H1 (cell line): ENCODE results near the gene SBK2. TPM values are rescaled to one million over a fixed set of nuclear protein-coding genes. Genes with fewer than 3 reads are reported as not detected.

Experiments
- CTCF ChIA-PET: fragments of 300-600 bp; sonication (Branson Sonifier 250); formaldehyde crosslinking; loops from one replicate; lab custom pipeline; 2021; ENCODE audit not compliant: partially characterized antibody; lab: Charles Lee
- POLR2A ChIA-PET: fragments of 300-600 bp; sonication (Branson Sonifier 250); formaldehyde crosslinking; loops from one replicate; lab custom pipeline; 2021; ENCODE audit warnings: inconsistent platforms; ENCODE audit not compliant: partially characterized antibody; lab: Charles Lee
- DNase-seq, 2 experiments: peaks; one replicate each; pipeline versions ENCODE4 v3.0.0 to v3.0.0-alpha.2; 2010 to 2022; ENCODE audit warnings: low spot score in 2 of 2, low read depth in 1 of 2, mixed read lengths in 1 of 2
- FAIRE-seq: peaks from 2 replicates; lab custom pipeline; 2011; peaks lifted over from hg19 to GRCh38; lab: Jason Lieb, UNC
- H2AFZ ChIP-seq: 2 replicates; pipeline ENCODE4 v1.8.1; 2012; ENCODE audit warnings: low read length, inconsistent platforms
- H2AK5ac ChIP-seq: 2 replicates; pipeline ENCODE4 v1.6.1; 2013; ENCODE audit warnings: low read depth, low read length
- H2BK120ac ChIP-seq: replicated peaks from 2 replicates; pipeline ENCODE3; 2013; ENCODE audit warnings: low read depth, low read length, inconsistent platforms
- H2BK12ac ChIP-seq: 2 replicates; pipeline ENCODE4 v1.6.1; 2013; ENCODE audit warnings: low read depth, low read length
- H2BK15ac ChIP-seq: 2 replicates; pipeline ENCODE4 v1.6.1; 2013; ENCODE audit warnings: low read length
- H2BK20ac ChIP-seq: 2 replicates; pipeline ENCODE4 v1.6.1; 2013; ENCODE audit warnings: low read length
- H2BK5ac ChIP-seq: 2 replicates; pipeline ENCODE4 v1.6.1; 2013; ENCODE audit warnings: low read depth, low read length
- H3K14ac ChIP-seq: 2 replicates; pipeline ENCODE4 v1.6.1; 2013; ENCODE audit warnings: inconsistent platforms; ENCODE audit not compliant: insufficient read length
- H3K18ac ChIP-seq: 2 replicates; pipeline ENCODE4 v1.6.1; 2013; ENCODE audit warnings: low read length; ENCODE audit errors: extremely low read depth
- H3K23ac ChIP-seq: 2 replicates; pipeline ENCODE4 v1.6.1; 2013; ENCODE audit warnings: inconsistent platforms; ENCODE audit not compliant: insufficient read length
- H3K23me2 ChIP-seq: 2 replicates; pipeline ENCODE4 v1.6.1; 2013; ENCODE audit warnings: low read depth, low read length
- H3K27ac ChIP-seq: 2 replicates; pipeline ENCODE4 v1.6.1; 2011; ENCODE audit warnings: low read depth, low read length, inconsistent platforms
- H3K27me3 ChIP-seq, 4 experiments: replicated peaks in 1 of 4; 1 replicate in 1 of 4; 2 replicates in 3 of 4; pipeline versions ENCODE4 v1.6.1 to v1.8.1; 2011 to 2013; ENCODE audit warnings: low read length in 3 of 4, mild to moderate bottlenecking in 3 of 4, inconsistent platforms in 2 of 4, mixed read lengths in 2 of 4, moderate library complexity in 1 of 4; ENCODE audit not compliant: control insufficient read depth in 3 of 4, insufficient read depth in 3 of 4; ENCODE audit errors: extremely low read depth in 1 of 4
- H3K36me3 ChIP-seq, 4 experiments: 2 replicates each; pipeline versions ENCODE4 v1.6.1 to v1.8.1; 2011 to 2013; ENCODE audit warnings: mild to moderate bottlenecking in 4 of 4, low read length in 3 of 4, moderate library complexity in 2 of 4, control low read depth in 1 of 4, inconsistent platforms in 1 of 4; ENCODE audit not compliant: insufficient read depth in 4 of 4, control insufficient read depth in 2 of 4
- H3K4ac ChIP-seq: replicated peaks from 2 replicates; pipeline ENCODE3; 2013; ENCODE audit warnings: low read length, low read depth, mixed read lengths, inconsistent platforms; ENCODE audit not compliant: insufficient read length
- H3K4me1 ChIP-seq, 4 experiments: replicated peaks in 1 of 4; 1 replicate in 1 of 4; 2 replicates in 3 of 4; pipeline versions ENCODE4 v1.6.1 to v1.8.1; 2011 to 2013; ENCODE audit warnings: low read length in 3 of 4, inconsistent platforms in 2 of 4, mixed read lengths in 1 of 4; ENCODE audit not compliant: insufficient read depth in 4 of 4, control insufficient read depth in 3 of 4
- H3K4me2 ChIP-seq, 2 experiments: 2 replicates each; pipeline versions ENCODE4 v1.6.1 to v1.8.1; 2011 to 2013; ENCODE audit warnings: low read depth in 2 of 2, low read length in 2 of 2, control low read depth in 1 of 2, inconsistent platforms in 1 of 2, mild to moderate bottlenecking in 1 of 2; ENCODE audit not compliant: insufficient read depth in 1 of 2
- H3K4me3 ChIP-seq, 4 experiments: fragments of 200-600, 300-600 bp in 1 of 4; sonication (generic), shearing (Covaris generic), sonication (Bioruptor Twin) in 1 of 4; 2 replicates each; pipeline versions ENCODE4 v1.5.1 to v1.8.1; 2011 to 2016; ENCODE audit warnings: low read length in 4 of 4, low read depth in 3 of 4, control low read depth in 2 of 4, inconsistent platforms in 2 of 4, mild to moderate bottlenecking in 2 of 4, mixed read lengths in 1 of 4, moderate library complexity in 1 of 4; ENCODE audit not compliant: insufficient read depth in 2 of 4; ENCODE audit errors: extremely low read depth in 1 of 4
- H3K56ac ChIP-seq: replicated peaks from 2 replicates; pipeline ENCODE3; 2013; ENCODE audit warnings: low read depth, mild to moderate bottlenecking, mixed read lengths, low read length, inconsistent platforms; ENCODE audit not compliant: insufficient read length
- H3K79me1 ChIP-seq: 2 replicates; pipeline ENCODE4 v1.6.1; 2013; ENCODE audit warnings: low read depth, low read length, control low read depth
- H3K79me2 ChIP-seq, 2 experiments: 2 replicates each; pipeline versions ENCODE4 v1.6.1 to v1.8.1; 2012 to 2013; ENCODE audit warnings: low read length in 2 of 2, mild to moderate bottlenecking in 2 of 2, inconsistent platforms in 1 of 2; ENCODE audit not compliant: insufficient read depth in 2 of 2, control insufficient read depth in 1 of 2
- H3K9ac ChIP-seq, 4 experiments: replicated peaks in 1 of 4; 1 replicate in 1 of 4; 2 replicates in 3 of 4; pipeline versions ENCODE4 v1.6.1 to v1.8.1; 2011 to 2013; ENCODE audit warnings: low read depth in 3 of 4, low read length in 3 of 4, control low read depth in 2 of 4, mild to moderate bottlenecking in 2 of 4, moderate library complexity in 2 of 4, inconsistent platforms in 1 of 4; ENCODE audit errors: extremely low read depth in 1 of 4
- H3K9me3 ChIP-seq, 2 experiments: 2 replicates each; pipeline versions ENCODE4 v1.6.1 to v1.8.1; 2012 to 2013; ENCODE audit warnings: mild to moderate bottlenecking in 2 of 2, moderate library complexity in 2 of 2, control low read depth in 1 of 2, inconsistent platforms in 1 of 2, low read depth in 1 of 2, low read length in 1 of 2, mixed read lengths in 1 of 2; ENCODE audit not compliant: insufficient read depth in 2 of 2
- H4K20me1 ChIP-seq, 2 experiments: replicated peaks in 1 of 2; 2 replicates each; pipeline versions ENCODE3 to v1.8.1; 2011 to 2013; ENCODE audit warnings: inconsistent platforms in 2 of 2, low read length in 2 of 2, mild to moderate bottlenecking in 1 of 2; ENCODE audit not compliant: insufficient read depth in 2 of 2, control insufficient read depth in 1 of 2
- H4K5ac ChIP-seq: 2 replicates; pipeline ENCODE4 v1.6.1; 2013; ENCODE audit warnings: low read length, low read depth, mixed read lengths, inconsistent platforms; ENCODE audit not compliant: insufficient read length
- H4K8ac ChIP-seq: 2 replicates; pipeline ENCODE4 v1.8.0; 2013; ENCODE audit warnings: mild to moderate bottlenecking, moderate library complexity, low read length, inconsistent platforms; ENCODE audit not compliant: insufficient read depth; ENCODE audit errors: extremely low read depth
- H4K91ac ChIP-seq: replicated peaks from 2 replicates; pipeline ENCODE3; 2013; ENCODE audit warnings: low read length, mixed read lengths, inconsistent platforms; ENCODE audit not compliant: insufficient read length
- CHD2 ChIP-seq: IDR thresholded peaks from 2 replicates; pipeline ENCODE4 v1.6.1; 2012; ENCODE audit warnings: low read length, improper control_type of control experiment
- CTBP2 ChIP-seq: IDR thresholded peaks from 2 replicates; pipeline ENCODE4 v1.7.0; 2011; ENCODE audit warnings: borderline replicate concordance, mild to moderate bottlenecking, moderate library complexity, mixed read lengths, low read length; ENCODE audit not compliant: insufficient read depth, insufficient read length
- FOSL1 ChIP-seq: IDR thresholded peaks from 2 replicates; pipeline ENCODE4 v1.6.1; 2011; ENCODE audit warnings: mild to moderate bottlenecking, low read depth, low read length, moderate library complexity; ENCODE audit not compliant: insufficient read depth
- HDAC6 ChIP-seq: IDR thresholded peaks from one replicate; pipeline ENCODE4 v1.7.1; 2012; ENCODE audit warnings: low read depth, mild to moderate bottlenecking, inconsistent platforms, low read length, moderate library complexity
- JUND ChIP-seq: IDR thresholded peaks from 2 replicates; pipeline ENCODE4 v1.6.1; 2011; ENCODE audit warnings: mild to moderate bottlenecking, improper control_type of control experiment, low read length
- MAFK ChIP-seq: IDR thresholded peaks from 2 replicates; pipeline ENCODE4 v1.6.1; 2012; ENCODE audit warnings: low read depth, mild to moderate bottlenecking, improper control_type of control experiment, low read length
- RAD21 ChIP-seq, 2 experiments: IDR thresholded peaks in 1 of 2; conservative IDR thresholded peaks in 1 of 2; 2 replicates each; pipeline ENCODE4 v1.6.1; 2011; ENCODE audit warnings: low read depth in 2 of 2, low read length in 2 of 2, improper control_type of control experiment in 1 of 2, inconsistent platforms in 1 of 2, mild to moderate bottlenecking in 1 of 2, moderate library complexity in 1 of 2
- RNF2 ChIP-seq: fragments of 200-900, 300-1000 bp; sonication (generic); IDR thresholded peaks from 2 replicates; pipeline ENCODE4 v1.7.1; 2016; ENCODE audit warnings: borderline replicate concordance, low read depth, mild to moderate bottlenecking, antibody characterized with exemption, low read length; ENCODE audit not compliant: poor library complexity, severe bottlenecking; ENCODE audit errors: missing control alignments
- SAP30 ChIP-seq: fragments of 300-600 bp; sonication (generic); IDR thresholded peaks from 2 replicates; pipeline ENCODE4 v1.7.1; 2012; ENCODE audit warnings: low read length, moderate library complexity, mild to moderate bottlenecking, inconsistent platforms; ENCODE audit not compliant: insufficient read depth, insufficient replicate concordance
- SIN3A ChIP-seq, 2 experiments: IDR thresholded peaks in 1 of 2; conservative IDR thresholded peaks in 1 of 2; 2 replicates each; pipeline ENCODE4 v1.6.1; 2011 to 2012; ENCODE audit warnings: low read length in 2 of 2, improper control_type of control experiment in 1 of 2, low read depth in 1 of 2, mild to moderate bottlenecking in 1 of 2
- SP2 ChIP-seq: IDR thresholded peaks from 2 replicates; pipeline ENCODE4 v1.6.1; 2012; ENCODE audit warnings: mild to moderate bottlenecking, low read length, inconsistent platforms
- SP4 ChIP-seq: IDR thresholded peaks from 2 replicates; pipeline ENCODE4 v1.6.1; 2012; ENCODE audit warnings: low read length, inconsistent platforms
- TAF7 ChIP-seq: optimal IDR thresholded peaks from 2 replicates; pipeline ENCODE3; 2011; ENCODE audit warnings: low read depth, mild to moderate bottlenecking, inconsistent platforms, low read length, moderate library complexity, borderline replicate concordance
- WGBS, 2 experiments: shearing (Covaris generic) in 1 of 2; methylation state at CpG; one replicate each; pipeline versions ENCODE4 v1.1.6 to v1.1.7; 2013 to 2015; ENCODE audit warnings: low lambda C conversion rate in 2 of 2, mixed read lengths in 2 of 2, inconsistent platforms in 1 of 2, low coverage in 1 of 2, missing lambda C conversion rate in 1 of 2; ENCODE audit not compliant: insufficient replicate concordance in 2 of 2, insufficient coverage in 1 of 2, insufficient read length in 1 of 2; ENCODE audit errors: extremely low coverage in 1 of 2, missing lambda C conversion rate in 1 of 2; 5-methylcytosine and 5-hydroxymethylcytosine counted together
- polyA plus RNA-seq, 7 experiments: library from polyadenylated mRNA; depleted of rRNA in 3 of 7; stranded (reverse) in 5 of 7; unstranded in 2 of 7; fragments of >200 nt in 5 of 7; fragments of 200-250 nt in 2 of 7; gene quantifications; 1 replicate in 5 of 7; 2 replicates in 1 of 7; 4 replicates in 1 of 7; pipeline versions ENCODE4 v1.2.1 to v1.2.3, GENCODE V29; 2011 to 2013; ENCODE audit warnings: missing spikeins in 2 of 7, mixed read lengths in 2 of 7
- total RNA-seq: library from RNA; stranded (reverse); fragmentation: NEBNext Ultra II Directional; extraction: Animal tissue kit (Norgen Biotek cat#: 25700); gene quantifications from 2 replicates; pipeline ENCODE4 v1.2.1, GENCODE V29; 2021

SBK2 gene
- total and polyA plus RNA-seq, 2 of the 8 experiments (the other 6 are each of a cell fraction or from before 2014, with no cell fraction given): 3.2 to 4.1 TPM

- FAIRE-seq: no peak
- no peak overlapping the region for H2BK20ac ChIP-seq
- WGBS, 2 experiments: 96% methylated on average over 6 of the region's 11 CpGs; no CpG with 5 or more reads in 1 of the 2 experiments
Observed at GRCh38 chr19:55536366-55536765, 567 bp downstream of the SBK2 start.

More at GRCh38 chr19:55536366-55536765, 567 bp downstream of the SBK2 start:
- Histone ChIP-seq H3K4me2 (peak overlapping the region; percentile 39 to 76; a peak in 3 of 4 replicates), H3K27me3 (no peaks in the 10 kb centered on the region; a peak in 2 of 7 replicates), H2BK15ac (no peak overlapping the region), H3K79me2 (no peaks in the 10 kb centered on the region), H3K56ac (no peak overlapping the region), H3K79me1 (no peaks in the 10 kb centered on the region), H3K4me3 (no peak overlapping the region; a peak in 1 of 8 replicates), H3K18ac (no peak overlapping the region), H3K23me2 (peaks cover 2% of the 10 kb centered on the region; the same call in 1 of the 2 replicates), H2BK120ac (no peak overlapping the region), H2BK12ac (no peak overlapping the region), H4K20me1 (peaks cover 0 to 1% of the 10 kb centered on the region in 2 experiments), H3K9me3 (no peaks in the 10 kb centered on the region), H3K23ac (no peak overlapping the region), H2AK5ac (no peak overlapping the region), H3K9ac (no peak overlapping the region), H3K27ac (no peak overlapping the region), H3K4me1 (peaks cover 0 to 17% (median 5%) of the 10 kb centered on the region in 4 experiments; a peak in 4 of 7 replicates), H4K91ac (no peak overlapping the region), H2BK5ac (no peak overlapping the region), H3K36me3 (no peaks in the 10 kb centered on the region; a peak in 1 of 8 replicates), H4K5ac (no peak overlapping the region), H2AFZ (no peak overlapping the region), H3K14ac (no peak overlapping the region), H4K8ac (no peak overlapping the region), H3K4ac (no peak overlapping the region)
- ChIA-PET CTCF (interaction anchor here (0.9 to 1.2 kb wide), 3 partner anchors 13 to 24 kb away, joined by 3 to 6 read pairs (median 3); no protein-coding TSS in a partner anchor), POLR2A (interaction anchor here (1.5 to 1.7 kb wide), 3 partner anchors 11 to 65 kb away, joined by 3 to 6 read pairs (median 4); no protein-coding TSS in a partner anchor)
- no peak for DNase-seq
- no peak for TF ChIP-seq RAD21 (IDR thresholded peaks at IDR 0.05 in 1 of 2, conservative IDR thresholded peaks at IDR 0.05 in 1 of 2; ENCODE audit: low read depth in 2 of 2, low read length in 2 of 2)
- no peak for TF ChIP-seq SIN3A (conservative IDR thresholded peaks at IDR 0.05 in 1 of 2, IDR thresholded peaks at IDR 0.05 in 1 of 2; ENCODE audit: low read depth in 1 of 2, low read length in 2 of 2)
- no peak for TF ChIP-seq CHD2
- TF ChIP-seq HDAC6: no peak
- no peak for TF ChIP-seq SAP30
- TF ChIP-seq TAF7: no peak
- TF ChIP-seq FOSL1: no peak
- no peak for TF ChIP-seq SP2
- TF ChIP-seq SP4: no peak
- TF ChIP-seq RNF2: no peak
- no peak for TF ChIP-seq CTBP2
- TF ChIP-seq MAFK: no peak
- no peak for TF ChIP-seq JUND
